GM21619 (cell line): Measurements from ENCODE around the gene PLXNA4.

Experiments used
- ATAC-seq: cut with Tn5 transposase; IDR thresholded peaks from one replicate; pipeline ENCODE4 v1.9.1; 2021; ENCODE audit not compliant: unreplicated experiment

The PLXNA4 gene

DNA sequence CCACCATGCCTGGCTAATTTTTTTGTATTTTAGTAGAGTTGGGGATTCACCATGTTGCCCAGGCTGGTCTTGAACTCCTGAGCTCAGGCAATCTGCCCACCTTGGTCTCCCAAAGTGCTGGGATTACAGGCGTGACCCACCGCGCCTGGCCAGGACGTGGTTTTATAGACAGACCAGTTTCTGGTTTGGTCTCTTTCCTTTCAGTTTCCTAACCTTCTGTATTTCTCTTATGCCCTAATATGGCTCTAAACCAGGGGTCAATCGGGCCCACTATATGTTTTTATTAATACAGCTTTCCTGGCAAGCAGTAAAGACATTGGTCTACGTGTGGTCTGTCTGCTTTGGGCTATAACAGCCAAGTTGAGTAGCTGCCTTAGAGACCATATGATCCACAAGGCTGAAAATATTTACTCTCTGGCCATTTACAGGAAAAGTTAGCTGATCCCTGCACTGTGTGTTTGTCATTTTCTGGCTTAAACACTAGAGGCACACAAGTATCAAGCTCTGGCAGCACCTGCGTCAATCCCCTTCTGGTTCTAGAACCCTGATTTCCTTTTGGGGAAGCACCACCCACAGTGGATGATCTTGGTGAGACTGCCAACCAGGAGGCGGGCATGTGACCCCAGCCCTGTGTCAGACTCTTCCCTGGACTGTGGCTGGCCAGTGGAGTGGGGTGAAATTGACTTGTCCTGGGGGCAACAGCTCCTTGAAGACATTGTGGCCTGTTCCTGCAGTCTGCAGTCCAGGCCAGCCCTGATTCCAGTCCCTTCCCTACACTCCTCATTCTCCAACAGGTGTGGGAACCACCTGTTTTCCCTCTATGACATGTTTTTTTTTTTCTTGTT, 497.2 kb downstream of the PLXNA4 start:
- no peak for ATAC-seq

DNA sequence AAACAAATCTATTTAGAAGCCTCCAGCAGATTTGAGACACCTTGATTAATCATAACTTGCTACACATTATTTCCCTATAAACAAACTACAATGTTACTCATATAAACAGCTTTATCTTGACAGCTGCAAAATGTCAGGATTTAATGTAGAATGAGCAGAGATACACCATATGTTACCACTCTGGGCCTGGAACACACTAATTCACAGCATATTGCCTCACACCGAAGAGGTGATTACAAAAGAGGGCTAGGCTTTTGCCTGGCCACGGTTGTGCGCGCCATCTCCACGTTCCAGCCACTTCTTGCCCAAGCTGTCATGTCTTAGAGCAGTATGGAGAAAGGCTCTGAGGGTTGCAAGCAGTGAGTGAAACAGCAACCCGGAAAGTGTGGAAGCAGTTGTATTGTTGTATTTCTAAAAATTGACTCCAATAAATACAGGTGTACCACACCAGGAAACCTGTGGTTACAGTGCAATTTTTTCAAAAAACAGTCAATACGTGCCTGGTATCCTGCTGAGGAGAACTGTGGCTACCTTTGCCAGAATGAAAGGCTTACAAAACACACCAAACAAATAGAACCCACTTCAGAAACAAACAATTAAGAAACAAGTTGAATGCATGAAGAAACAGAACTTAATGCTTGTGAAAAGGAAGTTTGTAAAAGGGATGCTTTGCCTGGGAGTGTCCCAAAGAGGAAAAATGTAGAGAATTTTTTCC, 498.1 kb downstream of the PLXNA4 start:
- ATAC-seq, result no peak

DNA sequence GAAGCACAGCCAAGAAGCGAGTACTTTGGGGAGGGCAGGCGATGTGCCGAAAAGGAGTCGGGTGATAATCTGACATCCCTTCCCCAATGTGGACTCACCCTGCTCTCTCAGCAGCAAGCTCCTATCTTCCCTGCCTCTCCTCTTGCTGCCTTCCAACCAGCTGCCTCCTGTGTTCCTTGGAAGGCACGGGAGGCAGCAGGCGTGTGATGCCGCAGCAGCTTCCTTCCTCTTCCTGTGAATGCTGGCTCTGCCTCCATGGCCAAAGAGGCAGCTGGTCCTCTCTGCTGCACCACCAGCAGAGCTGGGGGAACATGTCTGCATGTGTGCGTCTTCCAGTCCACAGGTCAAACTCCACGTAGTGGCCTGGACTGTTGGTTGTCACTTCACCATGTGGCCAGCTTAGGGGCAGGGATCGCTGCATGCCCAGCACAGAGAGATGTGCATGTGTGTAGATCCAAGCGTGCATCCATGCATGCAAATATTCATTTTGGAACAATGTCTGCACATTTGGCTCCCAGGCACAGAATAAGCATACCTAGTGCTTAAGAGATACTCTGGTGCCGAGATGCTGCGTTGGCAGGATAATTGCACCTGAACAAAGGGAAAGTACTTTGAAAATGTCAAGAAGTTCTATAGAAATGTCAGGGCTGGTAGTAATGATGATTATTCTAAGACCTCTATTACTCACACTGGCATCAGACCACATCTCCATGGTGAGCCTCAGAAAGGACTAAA, 499.8 kb downstream of the PLXNA4 start:
- no peak for ATAC-seq

DNA sequence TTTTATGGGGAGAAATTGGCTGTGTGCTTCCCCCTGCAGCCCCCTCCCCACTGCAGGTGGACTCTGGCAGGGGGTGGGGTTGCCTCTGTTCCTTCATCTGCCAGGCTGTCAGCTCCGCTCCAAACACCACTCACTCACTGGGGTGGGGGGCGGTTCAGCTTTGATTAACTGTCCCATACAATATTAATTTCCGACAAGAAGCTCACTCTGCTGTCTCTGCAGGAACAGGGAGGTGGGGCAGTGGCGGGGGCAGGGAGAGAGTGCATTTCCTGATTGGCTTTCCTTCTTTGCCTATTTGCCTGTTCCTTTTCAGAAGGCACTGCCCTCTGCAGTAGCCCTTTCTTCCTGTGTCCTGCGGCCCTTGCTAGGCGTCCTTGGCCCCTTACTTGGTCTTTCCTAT, 500.8 kb downstream of the PLXNA4 start:
- ATAC-seq, result no peak

DNA sequence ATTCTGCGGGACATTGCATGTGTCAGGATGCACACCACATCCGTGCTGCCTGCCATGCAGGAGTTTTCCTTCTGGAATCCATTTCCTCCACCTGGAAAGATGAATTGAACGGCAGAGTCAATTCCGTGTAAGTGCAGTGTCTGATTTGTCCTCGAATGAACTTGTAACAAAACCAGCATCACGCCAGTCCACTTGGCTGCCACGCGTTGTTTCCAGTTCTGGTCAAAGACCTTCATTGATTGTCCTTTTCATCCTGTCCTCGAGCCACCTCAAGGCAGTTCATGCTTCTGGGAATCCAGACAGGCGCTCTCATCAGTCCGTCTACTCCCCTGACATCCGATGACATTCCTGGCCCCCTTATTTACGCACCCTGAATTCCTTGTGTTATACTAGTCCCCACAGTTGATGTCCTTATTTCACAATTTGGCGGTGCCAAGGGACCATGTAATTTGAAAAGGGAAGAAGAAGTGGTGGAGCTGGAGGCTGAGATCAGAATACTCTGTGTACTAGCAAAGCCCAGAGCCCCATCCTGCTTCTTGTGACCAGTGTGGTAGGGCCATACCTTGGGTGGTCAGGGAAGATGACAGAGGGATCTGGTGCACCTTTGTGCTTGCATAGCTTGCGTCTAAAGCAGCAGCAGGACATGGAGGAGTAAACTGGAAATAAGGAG, 502.2 kb downstream of the PLXNA4 start:
- no peak for ATAC-seq
